NCI-H69 (cell line): ENCODE data around the gene CHST15.
"Not testable (repeated sequence)": the region's sequence is repeated elsewhere in the genome, so short reads cannot be mapped to it uniquely, and the experiment has no call there.

Experiments used
- DNase-seq: peaks from one replicate; lab custom pipeline; 2025; lab: John Stamatoyannopoulos, UW

Gene CHST15

GRCh38 chr10:124098575-124098974 lies 5.2 kb upstream of the CHST15 start:
- DNase-seq = no peak

GRCh38 chr10:124097883-124098282 lies 4.5 kb upstream of the CHST15 start:
- DNase-seq = no peak

GRCh38 chr10:124096494-124096893 lies 3.1 kb upstream of the CHST15 start:
- no peak for DNase-seq

- DNase-seq = not testable (repeated sequence)
Observed at GRCh38 chr10:124095801-124096200, 2.4 kb upstream of the CHST15 start.

GRCh38 chr10:124095096-124095495 lies 1.7 kb upstream of the CHST15 start:
- peak; percentile 7 for DNase-seq

- no peak for DNase-seq
Observed at GRCh38 chr10:124094419-124094785, 1.0 kb upstream of the CHST15 start.

- not testable (repeated sequence) for DNase-seq
Observed at GRCh38 chr10:124093774-124094418, 498 bp upstream of the CHST15 start.

- DNase-seq = peak; percentile 53
Observed at GRCh38 chr10:124092250-124092859, 1.0 kb downstream of the CHST15 start.

- DNase-seq = peak; percentile 41
Observed at GRCh38 chr10:124091646-124092249, 1.6 kb downstream of the CHST15 start.

GRCh38 chr10:124090601-124091209 lies 2.7 kb downstream of the CHST15 start:
- no peak for DNase-seq

- DNase-seq = no peak
Observed at GRCh38 chr10:124089859-124090258, 3.5 kb downstream of the CHST15 start.

GRCh38 chr10:124088915-124089314 lies 4.5 kb downstream of the CHST15 start:
- no peak for DNase-seq

- DNase-seq = peak; percentile 85
Observed at GRCh38 chr10:124087672-124088634, 5.4 kb downstream of the CHST15 start.

GRCh38 chr10:124086787-124087671 lies 6.4 kb downstream of the CHST15 start:
- peak; percentile 61 for DNase-seq

- no peak for DNase-seq
Observed at GRCh38 chr10:124086097-124086710, 7.2 kb downstream of the CHST15 start.

- DNase-seq = no peak
Observed at GRCh38 chr10:124085680-124086079, 7.7 kb downstream of the CHST15 start.

- DNase-seq = peak; percentile 39
Observed at GRCh38 chr10:124084708-124085107, 8.7 kb downstream of the CHST15 start.

- DNase-seq = no peak
Observed at GRCh38 chr10:124083740-124084397, 9.5 kb downstream of the CHST15 start.

GRCh38 chr10:124083047-124083739 lies 10.2 kb downstream of the CHST15 start:
- no peak for DNase-seq
